NCI-H774 (cell line): ENCODE measurements around the gene CDK18.

Source experiments
- DNase-seq: peaks from one replicate; lab custom pipeline; 2025; lab: John Stamatoyannopoulos, UW

Gene CDK18

DNA sequence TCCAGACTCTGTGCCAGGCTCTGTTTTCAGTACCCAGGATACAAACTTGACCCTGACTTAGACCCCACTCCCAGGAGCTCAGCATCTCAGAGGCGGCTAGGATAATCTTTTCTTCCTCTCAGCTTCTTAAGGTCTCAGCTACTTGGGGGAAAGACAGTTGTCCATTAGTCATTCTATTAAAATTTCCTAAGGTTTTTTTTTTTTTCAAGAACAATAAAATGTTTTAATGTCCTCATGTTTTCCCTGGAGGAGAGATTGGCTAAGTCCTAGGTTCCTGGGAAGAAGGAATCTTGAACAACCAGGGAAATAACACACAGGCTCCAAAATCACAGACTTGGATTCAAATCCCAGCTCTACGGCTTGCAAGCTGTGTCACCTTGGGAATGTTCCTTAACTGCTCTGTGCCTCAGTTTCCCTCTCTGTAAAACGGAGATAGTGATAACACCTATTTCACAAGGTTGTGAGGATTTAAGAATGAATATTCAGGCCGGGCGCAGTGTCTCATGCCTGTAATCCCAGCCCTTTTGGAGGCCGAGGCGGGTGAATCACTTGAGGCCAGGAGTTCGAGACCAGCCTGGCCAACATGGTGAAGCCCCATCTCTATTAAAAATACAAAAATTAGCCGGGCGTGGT, 33.0 kb downstream of the CDK18 start:
- no peak for DNase-seq

DNA sequence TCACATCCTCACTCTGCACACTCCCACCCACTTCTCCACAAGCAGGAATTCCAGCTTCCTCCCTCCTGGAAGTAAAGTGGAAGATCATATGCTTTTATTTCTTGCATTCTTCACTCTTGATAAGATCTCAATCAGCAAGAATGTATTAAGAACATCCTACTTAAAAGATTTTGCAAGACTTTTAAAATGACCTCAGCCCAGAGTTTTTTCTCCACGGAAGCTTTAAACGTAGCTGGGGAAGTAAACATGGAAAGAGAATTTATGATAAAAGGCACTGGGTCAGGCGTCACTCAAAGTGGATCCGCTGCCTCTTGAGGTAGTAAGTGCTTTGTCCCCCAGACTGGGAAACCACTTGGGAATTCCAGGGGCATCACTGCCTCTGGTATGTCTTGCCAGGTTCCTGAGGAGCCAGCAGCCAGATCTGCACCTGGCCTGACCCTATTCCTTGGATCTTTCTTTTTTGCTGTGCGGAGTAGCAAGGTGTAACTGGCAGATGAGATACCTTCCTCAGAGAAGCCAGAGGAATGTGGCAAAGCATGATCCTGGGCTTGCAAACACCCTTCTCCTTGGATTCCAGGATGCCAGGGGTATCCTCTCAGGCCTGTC, 33.9 kb downstream of the CDK18 start:
- DNase-seq = no peak

DNA sequence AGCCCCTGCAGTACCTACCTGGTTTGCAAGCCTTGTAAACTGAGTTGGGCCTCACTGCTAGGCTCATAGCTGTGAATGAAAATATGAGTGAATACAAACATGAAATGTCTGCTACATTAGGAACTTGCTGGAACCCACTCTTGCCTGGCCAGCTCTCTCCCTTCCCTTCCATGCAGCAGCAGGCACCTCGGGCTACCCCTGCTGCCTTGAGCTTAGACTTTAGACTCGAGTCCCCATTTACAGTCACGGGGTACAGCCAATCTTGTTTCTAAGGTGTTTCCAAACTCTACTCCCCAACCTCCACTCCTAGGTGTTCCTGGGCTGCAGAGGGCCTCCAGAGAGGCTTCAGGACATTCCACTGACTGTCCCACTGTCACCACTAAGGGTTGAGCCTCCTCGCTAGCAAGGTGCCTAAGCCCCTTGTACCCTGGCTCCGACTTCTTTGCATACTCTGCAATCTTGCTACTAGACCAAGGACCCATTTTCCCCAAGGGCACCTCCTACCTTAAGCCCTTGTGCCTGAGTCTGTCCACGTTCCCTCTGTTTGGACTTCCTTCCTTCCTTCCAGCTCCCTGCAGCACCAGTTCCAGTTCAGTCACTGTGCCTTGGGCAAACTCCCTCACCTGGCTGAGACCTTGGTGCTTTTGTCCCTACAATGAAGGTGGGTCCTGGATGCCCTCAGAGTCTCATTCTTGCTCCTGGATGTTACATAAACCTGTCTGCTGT, 36.9 kb downstream of the CDK18 start:
- no peak for DNase-seq

DNA sequence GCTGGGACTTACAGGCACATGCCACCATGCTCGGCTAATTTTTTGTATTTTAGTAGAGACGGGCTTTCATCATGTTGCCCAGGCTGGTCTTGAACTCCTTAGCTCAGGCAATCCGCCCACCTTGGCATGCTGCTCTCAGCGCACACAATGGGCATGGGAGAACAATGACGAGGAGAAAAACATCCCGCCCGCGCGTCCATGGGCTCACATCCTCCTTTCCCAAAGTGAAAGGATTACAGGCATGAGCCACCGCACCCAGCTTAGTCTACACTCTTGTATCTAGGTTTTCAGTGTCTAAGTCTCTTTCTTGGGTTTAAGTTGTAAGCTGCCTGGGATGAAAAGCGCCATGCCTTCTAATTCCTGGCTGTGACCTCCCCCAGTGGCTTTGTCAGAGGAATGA, 37.9 kb downstream of the CDK18 start:
- no peak for DNase-seq

DNA sequence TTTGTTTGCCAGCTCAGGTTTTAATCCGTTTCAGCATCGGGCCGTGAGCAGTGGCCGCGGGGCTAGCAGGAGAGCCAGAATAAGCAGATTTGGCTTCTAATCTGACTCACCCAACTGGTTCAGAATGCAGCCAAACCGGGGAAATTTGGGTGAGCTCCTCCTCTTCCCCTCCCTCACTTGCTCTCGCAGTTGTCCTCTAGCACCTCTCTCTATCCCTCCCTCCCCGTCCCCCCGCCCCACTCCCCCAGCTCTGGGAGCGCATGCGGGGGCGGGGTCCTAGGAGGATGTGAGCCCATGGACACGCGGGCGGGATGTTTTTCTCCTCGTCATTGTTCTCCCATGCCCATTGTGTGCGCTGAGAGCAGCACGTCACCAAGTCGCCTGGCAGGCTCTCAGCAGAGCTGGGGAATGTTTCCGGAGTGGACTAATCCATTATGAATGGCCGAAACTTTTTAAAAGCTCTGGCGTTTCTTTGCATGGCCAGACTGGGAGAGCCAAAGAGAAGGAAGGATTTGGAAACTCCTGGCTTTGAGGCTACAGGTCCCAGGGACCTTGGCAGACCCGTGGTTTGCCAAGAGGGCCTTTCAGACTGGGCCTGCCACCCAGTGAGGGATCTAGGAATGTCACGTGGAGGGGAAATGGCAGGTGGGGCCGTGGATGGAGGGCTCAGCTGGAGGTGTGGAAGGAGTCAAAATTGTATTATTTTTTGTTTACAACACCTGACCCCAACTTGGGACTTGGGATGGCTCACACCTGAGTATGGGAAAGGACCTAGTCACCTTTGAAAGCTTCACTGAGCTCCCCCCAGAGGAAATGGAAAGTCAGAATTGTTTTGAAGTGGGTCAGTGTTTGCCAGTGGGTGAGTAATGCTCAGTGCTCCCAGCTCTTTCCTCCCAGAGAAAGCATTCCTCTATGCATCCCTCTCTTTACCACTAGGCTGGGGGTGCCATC, 39.2 kb downstream of the CDK18 start:
- DNase-seq = peak; percentile 44

DNA sequence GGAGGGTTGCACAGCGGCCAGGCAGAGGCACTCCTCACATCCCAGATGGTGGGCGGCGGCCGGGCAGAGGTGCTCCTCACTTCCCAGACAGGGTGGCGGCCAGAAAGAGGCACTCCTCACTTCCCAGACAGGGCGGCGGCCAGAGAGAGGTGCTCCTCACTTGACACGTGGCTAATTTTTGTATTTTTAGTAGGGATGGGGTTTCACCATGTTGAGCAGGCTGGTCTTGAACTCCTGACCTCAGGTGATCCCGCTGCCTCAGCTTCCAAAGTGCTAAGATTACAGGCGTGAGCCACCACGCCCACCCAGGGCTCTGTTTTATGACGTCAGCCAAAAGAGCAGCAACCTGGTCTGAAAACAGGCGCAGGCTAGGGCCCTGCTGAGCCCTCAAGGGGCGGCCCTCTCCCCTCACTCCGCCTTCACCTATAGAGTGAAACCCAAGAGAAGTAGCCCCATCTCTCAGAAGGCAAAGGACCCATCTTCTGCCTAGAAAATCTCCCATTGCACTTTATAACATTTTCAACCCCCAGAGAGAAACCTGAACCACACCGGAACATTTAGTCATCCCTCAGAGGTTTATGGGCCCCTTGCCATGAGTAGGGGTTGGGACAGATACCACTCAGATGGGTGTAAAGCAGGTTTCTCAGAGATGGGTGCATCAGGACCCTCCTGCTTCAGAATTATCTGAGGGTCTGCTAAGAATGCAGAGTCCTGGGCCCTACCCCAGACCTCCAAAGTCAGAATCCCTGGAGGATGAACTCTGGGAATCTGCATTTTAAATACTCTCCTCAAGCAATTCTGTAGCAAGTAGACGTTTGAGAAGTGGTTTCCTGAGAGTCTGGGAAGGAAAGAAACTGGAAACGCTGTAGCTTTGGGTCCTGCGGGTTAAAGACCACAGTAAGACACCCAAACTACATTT, 40.8 kb downstream of the CDK18 start:
- no peak for DNase-seq

DNA sequence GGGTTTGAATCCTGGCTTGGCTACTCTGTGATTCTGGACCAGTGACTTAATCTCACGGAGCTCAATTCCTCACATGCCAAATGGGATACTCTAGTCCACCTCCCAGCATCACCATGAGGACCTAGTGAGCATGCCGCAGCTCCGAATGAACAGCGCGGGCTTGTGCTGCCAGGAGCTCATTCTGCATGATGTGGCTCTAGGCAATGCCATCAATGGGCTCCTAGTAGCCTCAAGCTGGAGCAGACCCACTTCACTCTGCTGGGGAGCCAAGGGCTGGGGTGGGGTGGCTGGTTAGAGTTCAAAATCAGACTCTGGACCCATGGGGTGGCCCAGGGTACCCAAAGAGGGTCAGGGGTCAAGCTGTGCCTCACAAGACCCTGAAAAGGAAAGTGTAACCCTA, 41.5 kb downstream of the CDK18 start:
- no peak for DNase-seq

DNA sequence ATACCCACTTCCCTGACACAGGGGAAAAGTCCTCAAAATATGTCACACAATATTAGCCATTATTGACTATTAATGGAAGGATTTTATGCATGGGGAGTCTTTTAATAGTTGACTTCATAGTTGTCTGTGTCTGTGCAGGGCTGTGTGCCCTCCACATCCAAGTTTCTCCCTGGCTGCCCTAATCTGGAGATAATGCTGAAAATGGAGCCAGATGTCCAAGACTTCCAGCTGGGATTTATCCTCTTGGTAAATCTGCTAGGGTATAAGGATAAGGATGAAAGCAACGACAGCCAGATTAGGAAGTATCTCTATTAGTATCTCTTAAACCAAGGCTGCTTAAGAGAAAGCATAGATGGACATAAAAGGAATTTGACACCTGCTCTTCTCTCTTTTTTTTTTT, 42.1 kb downstream of the CDK18 start:
- no peak for DNase-seq

DNA sequence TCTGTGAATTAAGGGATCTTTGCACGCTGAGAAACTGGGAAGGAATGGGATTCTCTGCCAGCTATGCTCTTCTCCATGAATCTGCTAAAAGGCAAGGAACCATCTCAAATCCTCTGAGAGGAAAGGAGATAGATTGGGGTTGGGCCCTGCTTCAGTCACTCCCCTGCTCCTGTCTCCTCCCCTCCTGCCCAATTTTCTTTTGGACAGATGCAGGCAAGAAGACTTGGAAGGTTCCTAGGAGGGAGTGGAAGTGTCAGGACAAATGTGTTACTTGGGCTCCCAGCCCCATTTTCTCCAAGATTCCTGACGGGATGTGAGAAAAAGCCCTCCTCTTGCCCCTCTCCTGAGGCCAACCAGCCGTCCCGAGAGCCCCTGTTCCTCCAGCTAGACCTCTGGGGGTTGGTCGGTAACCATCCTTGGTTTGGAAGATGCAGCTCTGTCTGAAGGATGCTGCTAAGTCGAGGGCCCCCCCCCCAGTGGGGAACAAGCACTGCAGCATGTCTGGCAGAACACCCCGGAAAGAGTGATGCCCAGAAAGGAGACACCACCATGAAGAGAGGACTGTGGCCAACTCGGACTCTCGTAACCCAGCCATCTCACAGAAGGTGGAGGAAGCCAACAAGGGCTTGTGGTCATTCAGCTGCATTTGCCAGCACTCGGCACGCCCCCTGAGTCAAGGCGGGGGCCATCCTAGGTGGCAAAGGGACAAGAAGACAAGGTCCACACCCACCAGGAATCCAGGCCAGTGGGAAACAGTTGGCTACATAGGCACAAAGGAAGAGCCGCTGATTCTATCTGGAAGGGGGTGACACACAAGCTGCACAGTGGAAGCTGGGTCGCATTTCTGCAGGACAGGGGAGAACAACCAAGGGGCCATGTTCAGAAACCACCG, 43.7 kb downstream of the CDK18 start:
- DNase-seq = no peak

DNA sequence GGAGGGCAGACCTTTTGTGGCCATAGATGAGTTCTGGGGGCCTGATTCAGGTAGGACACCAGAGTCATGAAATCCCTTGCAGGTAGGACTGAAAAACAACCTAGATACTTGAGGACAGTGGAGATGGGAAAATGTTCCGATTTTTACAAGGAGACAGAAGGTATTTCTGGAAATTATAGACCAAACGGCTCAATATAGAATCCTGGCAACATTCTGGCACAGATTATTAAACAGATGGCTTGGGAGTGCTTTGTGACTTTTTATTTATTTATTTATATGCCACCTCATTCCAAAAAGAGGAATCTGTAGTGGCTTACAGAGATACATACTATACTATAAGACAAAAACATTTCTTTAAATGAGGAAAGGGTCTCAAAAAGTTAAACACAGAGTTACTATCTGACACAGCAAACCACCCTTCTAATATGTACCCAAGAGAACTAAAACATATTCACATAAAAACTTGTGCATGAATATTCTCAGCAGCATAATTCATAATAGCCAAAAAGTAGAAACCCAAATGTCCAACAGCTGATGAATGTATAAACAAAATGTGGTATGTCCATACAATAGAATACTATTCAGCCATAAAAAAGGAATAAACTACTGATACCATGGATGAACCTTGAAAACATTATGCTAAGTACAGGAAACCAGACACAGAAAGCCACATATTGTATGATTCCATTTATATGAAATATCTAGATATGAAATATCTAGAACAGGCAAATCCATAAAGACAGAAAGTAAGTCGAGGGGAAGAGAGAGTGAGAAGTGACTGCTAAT, 49.8 kb downstream of the CDK18 start:
- no peak for DNase-seq

DNA sequence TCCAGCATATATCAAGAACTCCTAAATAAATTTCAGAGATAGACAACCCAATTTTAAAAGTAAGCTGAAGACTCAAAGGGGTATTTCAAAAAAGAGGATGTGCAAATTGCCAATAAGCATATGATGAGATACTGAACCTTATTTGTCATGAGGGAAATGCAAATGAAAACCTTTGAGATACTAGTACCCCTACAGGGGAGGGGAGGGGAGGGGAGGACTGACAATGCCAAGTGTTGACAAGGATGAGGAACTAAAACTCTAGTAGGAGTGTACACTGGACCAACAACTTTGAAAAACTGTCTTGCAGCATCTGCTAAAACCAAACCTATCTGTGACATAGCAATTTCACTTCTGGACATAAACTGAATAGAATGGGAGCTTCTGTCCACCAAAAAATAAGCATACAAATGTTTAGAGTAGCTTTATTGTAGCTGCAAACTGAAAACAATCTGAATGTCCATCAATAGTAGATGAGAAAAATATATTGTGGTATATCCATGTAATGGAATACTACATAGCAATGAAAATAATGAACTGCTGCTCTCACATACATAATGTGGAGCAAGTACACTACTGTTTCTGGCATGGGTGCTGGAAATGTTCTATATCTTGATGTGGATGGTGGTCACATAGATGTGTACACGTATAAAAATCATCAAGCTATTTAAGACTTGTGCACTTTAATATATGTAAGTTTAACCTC, 57.2 kb downstream of the CDK18 start:
- DNase-seq = no peak

DNA sequence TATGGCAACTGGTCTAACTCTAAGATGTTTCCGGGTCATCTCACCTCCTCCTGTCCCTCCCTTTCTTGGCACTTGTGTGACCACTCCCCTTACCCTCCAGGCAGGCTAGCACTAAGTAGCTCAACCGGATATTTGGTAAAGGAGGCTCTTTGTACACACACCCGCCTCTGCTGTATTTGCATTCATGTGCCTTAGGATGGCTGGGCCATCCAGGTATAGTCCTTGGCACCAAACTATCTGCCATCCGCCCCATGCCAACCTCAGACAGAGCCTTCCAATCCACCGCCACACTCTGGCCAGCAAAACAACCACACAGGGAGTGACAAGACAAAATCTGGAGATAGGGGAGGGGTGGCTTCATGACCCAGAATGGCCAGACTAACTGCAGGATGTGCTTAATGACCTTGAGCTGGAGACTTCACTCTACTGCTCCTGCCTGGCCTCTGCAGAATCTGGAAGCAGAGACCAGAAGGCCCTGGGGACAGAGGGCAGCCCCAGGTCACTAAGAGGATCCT, 59.5 kb downstream of the CDK18 start:
- no peak for DNase-seq

DNA sequence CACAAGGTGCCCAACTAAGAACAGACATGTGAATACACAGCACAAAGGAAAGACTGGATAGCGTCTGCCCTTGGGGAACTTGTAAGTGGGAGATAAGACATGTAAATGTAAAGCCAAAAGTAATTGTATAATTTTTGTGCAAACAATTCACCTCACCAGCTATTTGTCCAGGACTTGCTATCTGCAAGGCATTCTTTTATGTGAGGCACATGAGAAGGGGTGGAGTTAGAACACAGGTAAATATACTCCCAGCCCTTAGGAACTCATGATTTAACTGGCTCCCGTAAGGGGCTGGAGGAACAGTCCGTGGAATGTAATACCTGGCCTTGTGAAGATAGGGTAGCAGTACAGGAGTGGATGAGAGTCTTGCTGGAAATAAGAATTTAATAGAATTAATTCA, 61.3 kb downstream of the CDK18 start:
- no peak for DNase-seq

DNA sequence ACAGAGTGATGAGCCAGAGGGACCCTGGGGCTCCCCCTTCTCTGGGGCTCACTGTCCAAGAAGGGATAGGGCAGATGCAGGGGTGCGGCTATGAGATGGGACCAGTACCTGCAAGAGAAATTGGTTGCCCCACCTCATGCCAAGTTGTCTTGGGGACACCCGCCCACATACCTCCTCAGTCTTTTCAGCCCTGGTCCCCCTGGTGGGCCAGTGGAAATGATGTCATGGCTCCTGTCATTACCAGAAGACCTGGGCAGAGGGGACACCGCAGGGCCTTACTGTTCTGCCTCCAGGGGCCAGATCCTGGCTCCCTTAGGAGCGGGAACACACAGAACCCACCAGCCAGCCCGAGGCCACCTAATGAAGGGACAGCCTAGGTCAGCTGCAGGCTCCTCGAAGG, 63.2 kb downstream of the CDK18 start:
- DNase-seq = no peak

DNA sequence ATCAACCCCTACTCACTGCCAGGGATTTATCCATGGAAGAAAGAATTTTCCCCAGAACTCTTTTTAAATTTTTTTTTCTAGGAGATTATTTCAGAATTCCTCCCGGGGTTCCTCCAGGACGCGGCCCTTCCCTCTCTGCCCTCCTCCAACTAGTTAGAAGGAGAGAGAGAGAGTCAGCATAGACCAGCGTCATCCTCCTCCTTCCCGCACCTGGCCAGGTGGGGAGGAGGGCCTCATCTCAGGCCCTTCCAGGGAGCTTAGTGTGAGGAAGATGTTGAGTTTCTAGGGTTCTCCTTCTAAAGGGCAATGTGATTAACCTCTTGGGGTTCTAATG, 63.6 kb downstream of the CDK18 start:
- no peak for DNase-seq

DNA sequence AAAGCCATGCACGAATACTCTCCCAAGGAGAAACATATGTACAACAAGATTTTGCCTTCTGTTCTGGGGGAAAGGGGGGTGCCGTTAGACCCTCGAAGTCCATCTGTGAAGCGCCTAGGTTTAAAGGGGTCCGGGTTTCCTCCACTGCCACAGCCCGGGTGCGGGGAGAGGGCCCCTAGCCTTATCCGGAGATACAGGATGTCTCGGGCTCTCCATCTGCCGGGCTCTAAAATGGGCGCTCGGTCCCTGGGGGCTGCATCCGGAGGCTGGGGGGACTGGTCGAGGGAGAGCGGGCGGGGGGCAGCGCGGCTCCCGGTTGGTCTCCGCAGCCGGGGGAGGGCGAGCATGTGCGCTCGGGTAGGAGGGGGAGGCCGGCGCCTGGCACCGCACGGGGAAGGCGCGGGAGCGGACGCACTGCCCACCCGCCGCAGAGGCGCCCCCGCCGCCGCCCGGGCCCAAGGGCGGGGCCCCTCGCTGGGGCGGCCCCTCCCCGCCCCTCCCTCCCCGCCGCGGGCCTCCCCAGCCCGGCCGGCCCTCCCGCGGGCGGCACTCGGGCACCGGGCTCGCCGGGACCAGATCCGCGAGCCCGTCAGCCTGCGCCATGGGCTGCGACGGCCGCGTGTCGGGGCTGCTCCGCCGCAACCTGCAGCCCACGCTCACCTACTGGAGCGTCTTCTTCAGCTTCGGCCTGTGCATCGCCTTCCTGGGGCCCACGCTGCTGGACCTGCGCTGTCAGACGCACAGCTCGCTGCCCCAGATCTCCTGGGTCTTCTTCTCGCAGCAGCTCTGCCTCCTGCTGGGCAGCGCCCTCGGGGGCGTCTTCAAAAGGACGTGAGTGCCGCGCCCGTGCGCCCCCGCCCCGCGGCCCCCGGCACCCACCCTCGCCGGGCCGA, 64.2 kb downstream of the CDK18 start:
- no peak for DNase-seq

DNA sequence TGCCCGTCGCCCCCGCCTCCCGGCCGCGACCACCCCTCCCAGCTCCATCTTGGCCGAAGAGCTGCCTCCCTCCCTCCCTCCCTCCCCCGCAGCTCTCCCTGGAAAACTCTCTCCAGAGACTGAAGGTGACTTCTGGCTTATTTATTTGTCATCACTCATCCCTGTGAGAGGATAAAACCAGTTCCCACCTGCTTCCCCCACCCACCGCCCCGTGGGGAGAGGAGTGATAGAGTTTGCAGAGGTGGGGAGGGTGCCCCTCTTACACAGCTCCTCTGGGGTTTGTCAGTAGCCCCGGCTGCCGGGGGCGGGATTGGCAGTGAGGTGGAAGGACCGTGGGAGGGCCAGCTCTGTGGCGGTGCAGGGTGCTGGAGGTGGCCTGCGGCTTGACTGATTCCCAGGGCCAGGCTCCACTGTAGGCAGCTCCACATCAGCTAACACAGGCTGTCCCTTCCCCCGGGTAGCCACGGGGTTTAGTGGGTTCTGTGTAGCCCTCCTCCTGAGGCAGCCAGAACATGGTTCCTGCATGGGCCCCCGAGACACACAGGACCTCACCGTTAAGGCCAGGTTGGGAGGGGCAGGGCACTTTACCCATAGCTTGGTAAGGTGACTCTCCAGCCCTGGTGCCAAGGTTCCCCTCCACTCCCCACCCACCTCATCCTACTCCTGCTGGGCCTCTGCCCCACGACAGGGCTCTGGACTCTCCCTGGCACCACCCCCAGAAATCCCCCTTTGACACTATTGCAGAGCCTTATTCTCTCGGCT, 65.1 kb downstream of the CDK18 start:
- no peak for DNase-seq
